SK-N-MC (cell line): Measurements from ENCODE around the gene BICDL1.

Experiments used
- EZH2 ChIP-seq: fragments of 200-600 bp; sonication (generic); IDR thresholded peaks from one replicate; pipeline ENCODE4 v1.6.1; 2017; ENCODE audit warnings: antibody characterized with exemption
- FOXP2 ChIP-seq: optimal IDR thresholded peaks from 2 replicates; pipeline ENCODE3; 2011; ENCODE audit warnings: mild to moderate bottlenecking, moderate library complexity; ENCODE audit not compliant: insufficient read depth; ENCODE audit errors: extremely low read length, control extremely low read depth
- POLR2AphosphoS5 ChIP-seq: IDR thresholded peaks from 2 replicates; pipeline ENCODE4 v1.6.1; 2012; ENCODE audit warnings: mild to moderate bottlenecking, low read depth, low read length, borderline replicate concordance

DNA sequence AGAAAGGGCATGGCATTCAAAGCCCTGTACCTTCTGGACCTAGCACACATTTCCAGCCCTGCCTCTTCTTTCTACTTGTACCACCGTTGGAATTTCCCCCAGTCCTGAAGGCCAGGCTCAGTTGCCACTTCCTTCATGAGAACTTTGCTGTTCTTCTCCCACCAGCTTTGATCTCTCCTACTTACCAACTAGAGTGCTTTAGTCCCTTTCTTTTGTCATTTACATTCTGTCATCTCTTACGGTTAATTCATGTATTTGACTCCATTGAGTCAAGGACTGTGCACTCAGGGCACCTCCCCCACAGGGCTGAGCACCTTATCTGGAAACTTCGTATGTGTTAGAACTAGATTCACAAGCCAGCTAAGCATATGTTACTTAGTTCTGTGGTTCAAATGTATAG is 26.3 kb downstream of the BICDL1 start:
- TF ChIP-seq EZH2 (no peak), POLR2AphosphoS5 (no peak), FOXP2 (no peak)
